Neutrophil (primary cell): ENCODE measurements around the gene ZNRF3.
"Not testable (repeated sequence)": the region's sequence is repeated elsewhere in the genome, so short reads cannot be mapped to it uniquely, and the experiment has no call there.

ENCODE experiments used
- H3K27ac ChIP-seq: fragments of 200-600 bp; sonication (generic); 2 replicates; pipeline ENCODE4 v1.5.1; 2016; ENCODE audit warnings: mild to moderate bottlenecking, moderate library complexity
- H3K27me3 ChIP-seq: fragments of 200-600 bp; sonication (generic); 2 replicates; pipeline ENCODE4 v1.6.0; 2016; ENCODE audit warnings: mild to moderate bottlenecking
- H3K36me3 ChIP-seq: fragments of 200-600 bp; sonication (generic); 2 replicates; pipeline ENCODE4 v1.5.1; 2017
- H3K4me1 ChIP-seq, 2 experiments: fragments of 200-600 bp in 1 of 2; sonication (generic) in 1 of 2; 1 replicate in 1 of 2; 2 replicates in 1 of 2; pipeline versions ENCODE4 v1.5.1 to v1.6.1; 2013 to 2016; ENCODE audit warnings: low read depth in 1 of 2, low read length in 1 of 2, mild to moderate bottlenecking in 1 of 2, moderate library complexity in 1 of 2; ENCODE audit not compliant: control insufficient read depth in 1 of 2, insufficient read depth in 1 of 2
- H3K4me3 ChIP-seq, 2 experiments: fragments of 200-600 bp in 1 of 2; sonication (generic) in 1 of 2; 1 replicate in 1 of 2; 2 replicates in 1 of 2; pipeline ENCODE4 v1.5.1; 2013 to 2016; ENCODE audit warnings: low read depth in 1 of 2, low read length in 1 of 2, mild to moderate bottlenecking in 1 of 2, moderate library complexity in 1 of 2
- H3K9me3 ChIP-seq: fragments of 200-600 bp; sonication (generic); 2 replicates; pipeline ENCODE4 v1.5.1; 2016
- CTCF ChIP-seq: fragments of 200-600 bp; sonication (generic); IDR thresholded peaks from 2 replicates; pipeline ENCODE4 v1.5.1; 2016; ENCODE audit warnings: antibody characterized with exemption

Gene ZNRF3

DNA sequence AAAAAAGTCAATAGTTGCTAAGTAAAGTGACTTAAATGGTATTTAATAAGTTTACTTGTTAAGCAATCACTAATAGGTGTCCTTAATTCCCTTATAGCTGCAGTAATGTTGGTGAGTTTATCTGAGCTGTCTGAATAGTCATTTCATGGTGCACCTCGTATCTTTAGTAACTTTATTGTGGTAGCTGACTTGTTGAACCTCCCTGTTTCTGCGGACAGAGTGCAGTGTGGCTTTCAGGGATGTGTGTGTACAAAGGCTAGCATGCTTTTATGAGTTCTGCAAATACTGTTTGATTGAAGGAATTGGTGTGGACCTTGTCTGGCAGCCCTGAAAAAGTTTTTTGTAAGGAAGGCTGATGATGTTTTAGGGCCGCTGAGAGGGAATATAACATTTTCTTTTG is 2.6 kb downstream of the ZNRF3 start:
- Histone ChIP-seq H3K4me3 (no peak overlapping the region), H3K27me3 (peaks cover 60% of the 10 kb centered on the region), H3K27ac (no peak overlapping the region), H3K9me3 (no peaks in the 10 kb centered on the region), H3K4me1 (peaks cover 9 to 16% of the 10 kb centered on the region in 2 experiments), H3K36me3 (no peaks in the 10 kb centered on the region)
- TF ChIP-seq CTCF, result no peak

DNA sequence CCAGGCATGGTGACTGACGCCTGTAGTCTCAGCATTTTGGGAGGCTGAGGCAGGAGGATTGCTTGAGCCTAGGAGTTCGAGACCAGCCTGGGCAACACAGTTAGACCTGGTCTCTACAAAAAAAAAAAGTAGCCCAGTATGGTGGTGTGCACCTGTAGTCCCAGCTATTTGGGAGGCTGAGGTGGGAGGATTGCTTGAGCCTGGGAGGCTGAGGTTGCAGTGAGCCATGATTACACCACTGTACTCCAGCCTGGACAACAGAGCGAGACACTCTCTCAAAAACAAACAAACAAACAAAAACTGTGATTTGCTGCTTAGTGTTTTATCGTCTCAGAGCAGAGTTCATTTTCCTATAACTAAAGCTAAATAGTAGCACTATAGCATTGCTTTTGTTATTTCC is 3.3 kb downstream of the ZNRF3 start:
- not testable (repeated sequence) for H3K9me3 ChIP-seq, H3K27ac ChIP-seq, H3K4me3 ChIP-seq, H3K36me3 ChIP-seq
- H3K4me1 ChIP-seq, result peaks cover 9 to 16% of the 10 kb centered on the region in 2 experiments
- peaks cover 60% of the 10 kb centered on the region for H3K27me3 ChIP-seq

DNA sequence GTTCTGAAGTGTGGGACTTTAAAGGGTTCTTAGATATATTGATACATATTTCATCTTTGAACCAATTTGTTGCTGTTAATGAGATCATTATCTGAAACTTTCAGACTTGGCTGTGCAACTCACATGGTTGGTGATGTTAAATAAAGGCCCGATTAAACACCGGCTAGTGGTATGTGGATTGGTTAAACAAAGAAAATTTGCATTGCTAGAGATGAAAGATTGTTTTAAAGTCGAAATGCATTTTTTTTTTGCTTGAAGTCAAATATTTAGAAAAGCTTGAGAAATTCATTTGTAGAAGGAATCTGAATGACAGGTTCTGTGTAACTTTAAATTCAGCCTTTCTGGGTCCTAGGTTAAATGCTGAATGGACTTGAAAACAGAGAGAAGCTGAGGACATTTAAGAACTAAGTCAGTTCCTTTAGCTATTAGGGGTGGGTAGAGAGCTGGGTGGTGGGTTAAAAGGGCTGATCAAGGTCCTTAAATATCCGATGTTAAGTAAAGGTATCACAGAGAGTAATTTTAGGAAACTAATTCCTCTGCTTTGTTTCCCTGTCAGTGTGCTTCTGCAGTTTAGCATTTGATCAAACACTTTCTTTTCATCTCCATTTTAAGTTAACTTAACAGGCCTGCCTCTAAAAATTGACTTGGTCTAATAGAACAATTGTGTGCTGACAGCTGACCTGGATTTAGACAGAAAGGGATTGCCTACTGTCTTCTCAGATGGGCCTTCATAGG is 4.5 kb downstream of the ZNRF3 start:
- Histone ChIP-seq H3K9me3 (no peaks in the 10 kb centered on the region), H3K27ac (no peak overlapping the region), H3K27me3 (peaks cover 49% of the 10 kb centered on the region), H3K36me3 (no peaks in the 10 kb centered on the region), H3K4me1 (peaks cover 6 to 12% of the 10 kb centered on the region in 2 experiments), H3K4me3 (no peak overlapping the region)
- no peak for TF ChIP-seq CTCF

DNA sequence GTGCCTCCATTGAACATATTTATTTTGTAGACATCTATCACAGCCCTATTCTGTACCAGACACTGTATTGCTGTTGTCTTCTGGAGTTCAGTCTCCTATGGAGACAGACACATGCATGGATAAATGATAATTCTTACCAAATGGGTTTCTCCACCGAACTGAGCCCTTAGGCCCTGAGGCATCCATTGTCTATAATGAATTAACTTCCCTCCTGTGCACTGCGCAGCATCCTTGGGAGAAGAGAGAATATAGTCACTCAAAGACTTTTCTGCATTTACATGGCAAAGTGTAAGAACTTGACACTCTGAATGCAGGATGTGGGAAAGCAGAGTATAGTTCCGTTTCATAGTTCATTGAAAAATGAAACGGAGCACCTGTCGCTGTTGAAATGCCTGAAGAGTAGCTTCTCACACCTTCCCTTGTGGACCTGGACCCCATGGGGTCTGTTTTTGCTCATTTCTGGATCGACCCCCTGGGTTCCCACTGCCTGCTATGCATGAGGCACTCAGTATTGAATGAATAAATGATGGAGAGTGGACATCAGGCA is 6.2 kb downstream of the ZNRF3 start:
- H3K36me3 ChIP-seq, result no peaks in the 10 kb centered on the region
- H3K27me3 ChIP-seq, result peaks cover 35% of the 10 kb centered on the region
- H3K27ac ChIP-seq, result no peak overlapping the region
- no peak for TF ChIP-seq CTCF
- no peak overlapping the region for H3K4me3 ChIP-seq
- H3K9me3 ChIP-seq, result no peaks in the 10 kb centered on the region
- H3K4me1 ChIP-seq, result peaks cover 9 to 10% of the 10 kb centered on the region in 2 experiments

DNA sequence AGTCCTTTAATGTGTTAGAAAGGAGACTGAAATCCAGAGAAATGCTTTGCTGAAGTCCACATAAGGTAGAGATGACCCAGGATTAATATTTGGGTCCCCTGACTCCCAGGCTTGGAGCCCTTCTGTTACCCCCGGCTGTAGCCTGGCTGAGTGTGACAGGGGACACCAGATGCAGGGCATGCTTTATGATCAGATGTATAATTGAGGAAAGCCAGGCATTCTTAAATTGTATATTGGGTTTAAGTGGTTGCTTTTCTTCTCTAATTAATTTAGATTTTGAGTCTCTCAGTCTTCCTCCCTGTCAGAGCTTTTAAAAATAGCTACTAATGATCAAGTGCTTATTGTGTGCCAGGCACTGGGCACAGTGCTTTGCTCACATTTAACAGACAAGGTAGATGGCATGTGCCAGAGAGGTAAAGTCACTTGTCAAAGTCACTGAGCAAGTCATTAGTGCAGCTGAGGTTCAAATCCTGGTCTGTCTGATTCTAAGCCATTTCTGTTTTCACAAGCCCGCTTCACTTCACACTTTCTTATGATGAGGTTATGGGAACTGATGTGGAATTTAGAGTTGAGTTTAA is 7.9 kb downstream of the ZNRF3 start:
- Histone ChIP-seq H3K9me3 (no peaks in the 10 kb centered on the region), H3K27ac (no peak overlapping the region), H3K4me3 (no peak overlapping the region), H3K4me1 (peaks cover 13 to 14% of the 10 kb centered on the region in 2 experiments), H3K27me3 (peaks cover 18% of the 10 kb centered on the region), H3K36me3 (no peaks in the 10 kb centered on the region)
- no peak for TF ChIP-seq CTCF

- Histone ChIP-seq H3K9me3 (no peaks in the 10 kb centered on the region), H3K27ac (no peak overlapping the region)
- no peak for TF ChIP-seq CTCF
These were observed 8.9 kb downstream of the ZNRF3 start for GRCh38 chr22:28892175-28892731.

More at GRCh38 chr22:28892175-28892731, 8.9 kb downstream of the ZNRF3 start:
- H3K4me1 ChIP-seq, result peaks cover 23 to 24% of the 10 kb centered on the region in 2 experiments
- no peak overlapping the region for H3K4me3 ChIP-seq
- peaks cover 8% of the 10 kb centered on the region for H3K27me3 ChIP-seq
- no peaks in the 10 kb centered on the region for H3K36me3 ChIP-seq
